TTC549 (cell line): Measurements from ENCODE around the gene MED31.
A peak's percentile ranks its signal among the peaks of the same experiment; 100 is the strongest.
"Not testable (repeated sequence)": the region's sequence is repeated elsewhere in the genome, so short reads cannot be mapped to it uniquely, and the experiment has no call there.

ENCODE experiments used
- FAIRE-seq: peaks from 2 replicates; lab custom pipeline; 2012; peaks lifted over from hg19 to GRCh38; lab: Jason Lieb, UNC

Gene MED31

DNA sequence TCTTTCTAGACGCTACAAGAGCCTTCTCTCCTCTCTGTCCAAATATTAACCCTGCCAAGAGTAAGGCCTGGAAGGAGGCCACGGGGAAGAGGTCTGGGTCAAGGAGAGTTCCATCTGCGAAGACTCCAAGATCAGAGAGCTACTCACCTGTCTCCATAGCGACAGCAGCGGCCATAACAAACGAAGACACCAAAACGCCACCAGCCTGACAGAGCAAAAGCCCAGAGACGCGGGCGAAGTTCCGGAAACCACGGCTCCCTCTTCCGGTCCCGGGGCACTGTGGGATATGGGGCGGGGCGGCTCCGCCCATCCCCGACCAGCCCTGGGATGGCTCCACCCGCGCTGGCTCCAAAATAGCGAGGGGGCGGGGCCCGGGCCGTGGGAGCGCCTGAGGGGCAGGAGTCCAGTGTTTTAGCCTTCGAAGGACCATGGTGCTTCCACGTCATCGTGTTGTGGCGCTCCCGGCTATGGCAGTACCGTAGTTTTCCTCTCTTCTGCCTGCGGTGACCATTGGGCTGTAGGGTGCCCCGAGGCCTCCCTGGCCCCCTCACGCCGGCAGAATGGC, at the start of gene MED31, which contains the start of gene C17orf100:
Gene MED31, minus strand, starts transcription at position 252 of the 565 bp plus-strand sequence. Its CDS starts 77 bp downstream, at position 175.
Gene C17orf100, plus strand, starts transcription at position 409 of the 565 bp plus-strand sequence. Its CDS starts 152 bp downstream, at position 561.
- FAIRE-seq, result peak; percentile 73

DNA sequence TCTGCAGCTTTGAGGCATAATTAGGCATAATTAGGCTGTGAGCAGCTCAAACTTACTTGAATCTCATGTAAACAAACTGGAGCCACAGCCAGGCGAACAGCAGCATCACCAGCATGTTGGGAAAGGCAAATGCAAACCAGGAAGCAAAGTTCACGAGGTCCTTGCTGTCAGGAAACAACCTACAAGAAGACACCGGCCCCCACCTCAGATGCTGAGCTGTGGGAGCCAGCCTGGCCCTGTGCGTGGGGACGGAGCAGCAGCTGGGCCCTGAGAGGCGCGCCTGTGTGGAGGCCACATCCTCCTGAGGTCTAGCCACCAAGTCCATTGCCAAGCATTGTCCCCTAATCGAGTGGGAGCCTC, 49.5 kb upstream of the MED31 start:
- no peak for FAIRE-seq

DNA sequence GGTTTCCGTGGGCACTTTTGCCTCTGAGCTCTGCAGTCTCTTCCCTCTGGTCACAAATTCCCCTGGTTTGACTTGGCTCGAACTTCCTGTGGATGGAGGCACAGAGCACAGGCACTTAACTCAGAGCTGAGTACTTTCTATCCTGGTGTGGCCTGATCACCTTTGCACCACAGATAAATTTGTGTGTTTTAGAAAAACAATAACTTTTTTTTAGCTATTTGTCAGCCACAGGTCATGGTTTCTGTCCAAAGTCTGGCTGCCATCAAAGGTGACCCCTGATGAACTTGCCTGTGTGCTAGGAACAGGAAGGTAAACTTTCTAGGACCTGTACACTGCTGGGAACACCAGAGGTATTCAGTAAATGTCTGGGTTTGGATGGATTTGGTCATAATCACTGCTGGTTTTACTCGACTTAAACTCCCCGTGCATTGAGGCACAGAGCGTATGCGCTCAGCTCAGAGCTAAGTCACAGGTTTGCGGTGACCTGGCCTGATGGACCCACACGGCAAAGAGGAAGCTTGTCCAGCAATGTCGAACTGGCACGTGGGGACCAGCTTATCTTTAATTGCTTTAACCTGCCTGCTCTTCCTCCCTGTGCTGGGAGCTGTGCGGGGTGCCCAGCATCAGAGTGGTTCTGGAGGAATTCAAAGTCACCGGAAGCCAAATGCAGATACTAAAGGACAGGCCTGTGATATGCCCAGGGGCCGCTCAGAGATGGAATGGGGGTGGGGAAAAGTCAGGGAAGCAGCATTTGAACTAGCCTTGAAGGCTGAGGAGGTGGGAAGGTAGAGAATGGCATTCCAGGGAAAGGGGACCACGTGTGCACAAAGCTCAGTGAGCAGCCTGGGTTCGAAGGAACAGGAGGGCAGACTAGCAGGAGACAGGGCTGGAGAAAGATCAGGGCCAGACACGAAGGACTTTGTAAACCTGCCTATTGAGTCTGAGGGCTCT, 48.9 kb upstream of the MED31 start:
- no peak for FAIRE-seq

DNA sequence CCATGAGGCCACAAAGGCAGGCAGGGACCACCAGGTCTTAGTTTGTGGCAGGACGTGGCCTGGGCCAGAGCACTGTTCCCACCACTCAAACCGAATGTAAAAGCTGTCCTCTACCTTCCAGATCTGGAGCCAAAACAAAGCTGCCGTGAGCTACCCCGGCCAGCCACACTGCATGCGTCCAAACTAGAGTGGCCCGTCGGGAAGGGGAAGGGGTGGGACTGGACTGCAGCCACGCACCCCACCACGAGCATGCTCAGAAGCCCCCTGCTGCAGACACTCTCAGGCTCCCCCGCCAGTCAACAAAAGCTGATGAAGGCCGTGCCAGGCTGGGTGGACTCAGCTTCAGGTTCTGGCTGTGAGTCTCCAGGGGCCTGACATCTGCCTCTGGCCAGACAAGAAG, 46.6 kb upstream of the MED31 start:
- no peak for FAIRE-seq

DNA sequence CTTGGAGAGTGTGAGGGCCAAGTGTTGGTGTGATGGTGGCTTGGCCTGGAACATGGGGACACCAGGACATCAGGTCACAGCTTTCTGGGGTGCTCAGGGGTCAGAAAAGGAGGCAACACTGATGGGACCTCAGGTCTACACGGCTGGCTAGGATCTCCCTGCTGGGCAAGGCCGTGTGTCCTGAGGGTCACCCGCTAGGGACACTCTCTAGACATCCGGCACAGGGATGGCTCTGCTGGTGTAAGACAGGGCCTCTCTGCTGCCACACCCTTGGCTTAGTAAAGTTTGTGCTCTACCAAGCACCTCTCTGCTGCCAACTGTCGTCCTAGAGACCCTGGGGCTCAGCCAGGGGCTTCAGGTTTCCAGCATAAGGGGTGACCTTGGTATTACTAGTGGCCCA, 45.5 kb upstream of the MED31 start:
- no peak for FAIRE-seq

DNA sequence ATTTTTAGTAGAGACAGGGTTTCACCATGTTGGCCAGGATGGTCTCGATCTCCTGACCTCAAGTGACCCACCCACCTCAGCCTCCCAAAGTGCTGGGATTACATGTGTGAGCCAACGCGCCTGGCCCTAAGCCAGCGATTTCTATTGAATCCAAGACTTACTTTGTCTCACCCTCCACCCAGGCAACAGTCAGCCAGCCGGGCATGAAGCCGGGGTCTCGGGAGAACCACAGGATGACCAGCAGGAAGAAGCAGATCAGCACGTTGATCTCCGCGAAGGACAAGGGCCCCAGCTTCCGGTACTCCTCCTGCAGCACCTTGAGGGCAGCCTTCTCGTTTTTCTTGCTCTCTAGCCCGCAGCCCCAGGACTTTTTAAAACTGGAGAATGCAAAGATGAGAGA, 44.2 kb upstream of the MED31 start:
- FAIRE-seq, result no peak

DNA sequence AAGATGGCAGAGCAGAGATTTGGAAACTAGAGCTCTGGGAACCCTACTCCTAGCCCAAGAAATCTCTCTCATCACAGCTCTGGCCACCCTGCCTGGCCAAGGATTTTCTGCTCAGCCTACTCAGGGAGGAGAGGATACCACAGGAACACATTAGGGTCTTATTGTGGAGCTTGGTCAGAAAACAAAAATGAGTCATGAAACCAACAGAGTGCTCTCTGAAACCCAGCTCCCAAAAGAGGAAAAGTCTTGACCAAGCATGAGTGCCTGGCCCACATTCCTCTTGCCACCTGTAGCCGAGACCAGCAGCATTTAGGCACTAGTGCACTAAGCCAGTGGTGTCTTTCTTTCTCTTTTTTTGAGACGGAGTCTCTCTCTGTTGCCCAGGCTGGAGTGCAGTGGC, 43.6 kb upstream of the MED31 start:
- FAIRE-seq, result no peak

DNA sequence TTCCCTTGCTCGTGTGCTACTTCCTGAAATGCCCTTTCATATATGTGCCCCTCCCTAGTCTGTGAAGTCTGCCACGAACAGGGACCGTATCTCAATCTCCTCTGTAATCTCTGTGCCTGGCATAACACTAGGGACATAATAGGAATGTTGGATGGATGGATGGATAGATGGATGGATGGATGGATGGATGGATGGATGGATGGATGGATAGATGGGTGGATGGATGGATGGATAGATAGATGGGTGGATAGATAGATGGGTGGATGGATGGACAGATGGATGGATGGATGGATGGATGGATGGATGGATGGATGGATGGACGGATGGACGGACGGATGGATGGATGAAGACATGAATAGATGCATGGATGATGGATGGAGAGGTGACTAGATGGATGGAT, 40.6 kb upstream of the MED31 start:
- not testable (repeated sequence) for FAIRE-seq

DNA sequence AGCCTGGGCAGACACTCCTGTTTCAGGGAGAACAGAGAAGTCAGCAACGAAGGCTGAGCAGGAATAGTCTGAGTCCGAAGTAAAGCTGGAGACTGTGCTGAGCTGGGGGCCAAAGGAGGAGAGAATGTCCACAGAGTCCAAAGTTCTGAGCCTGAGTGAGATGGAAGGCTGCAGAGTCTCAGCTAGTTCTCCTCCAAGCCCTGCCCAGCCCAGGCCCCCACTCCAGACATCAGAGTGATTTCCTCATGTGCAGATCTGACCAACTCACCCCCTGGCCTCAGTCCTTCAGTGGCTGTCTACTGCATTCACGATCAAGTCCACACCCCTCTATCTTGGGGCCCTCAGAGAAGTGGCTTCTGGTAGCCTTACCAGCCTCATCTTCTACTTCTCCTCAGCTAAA, 40.1 kb upstream of the MED31 start:
- FAIRE-seq, result no peak

DNA sequence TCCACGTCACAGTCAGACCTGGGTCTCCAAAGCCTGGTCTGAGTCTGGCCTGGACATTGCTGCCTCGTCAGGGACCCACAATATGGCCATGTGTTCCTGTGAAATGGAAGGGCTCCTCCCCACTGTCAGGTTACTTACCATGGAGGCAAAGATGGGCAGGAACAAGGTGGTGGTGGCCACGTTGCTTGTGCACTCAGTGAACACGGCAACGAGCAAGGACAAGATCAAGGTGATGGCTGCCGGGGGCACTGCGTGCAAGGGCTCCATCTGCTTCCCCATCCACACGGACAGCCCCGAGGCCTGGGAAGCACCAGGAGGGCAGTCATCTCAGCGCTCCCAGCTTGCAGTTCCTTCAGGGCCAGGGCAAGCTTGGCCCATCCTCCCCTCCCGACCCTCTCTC, 39.2 kb upstream of the MED31 start:
- FAIRE-seq, result no peak

DNA sequence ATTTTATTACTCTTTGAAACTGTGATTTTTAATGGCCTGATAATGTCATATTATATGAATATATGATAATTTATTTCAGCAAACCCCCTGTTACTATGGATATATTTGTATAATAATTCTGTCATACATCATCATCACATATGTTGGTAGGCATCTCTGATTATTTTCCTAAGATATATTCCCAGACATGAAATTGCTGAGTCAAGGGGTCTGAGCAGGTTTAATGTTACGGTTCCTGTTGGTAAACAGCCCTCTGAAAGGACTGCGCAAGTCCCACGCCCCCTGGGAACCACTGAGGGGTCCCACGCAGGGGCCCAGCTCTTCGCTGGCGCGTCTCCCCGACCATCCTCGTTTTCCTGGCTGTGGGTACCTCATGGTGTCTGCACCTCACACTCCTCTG, 37.5 kb upstream of the MED31 start:
- FAIRE-seq, result no peak

DNA sequence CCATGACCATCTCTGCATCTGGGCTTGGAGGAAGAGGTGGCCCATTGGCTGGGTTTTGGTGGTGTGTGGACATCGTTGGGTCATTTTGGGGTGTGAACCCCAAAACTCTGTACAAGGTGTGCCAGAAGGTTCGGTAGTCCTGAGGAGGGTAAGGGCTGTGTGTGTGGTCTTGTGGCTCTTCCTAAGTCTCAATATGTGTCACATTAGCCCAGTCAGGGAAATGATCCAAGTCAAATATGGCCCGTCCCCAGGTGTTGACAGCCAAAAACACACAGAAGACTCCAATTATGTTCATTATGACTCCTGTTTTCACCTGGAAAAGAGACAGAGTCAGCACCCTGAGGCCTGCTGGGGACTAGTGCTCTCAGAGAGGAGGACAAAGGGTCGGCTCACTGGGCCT, 34.6 kb upstream of the MED31 start:
- no peak for FAIRE-seq

DNA sequence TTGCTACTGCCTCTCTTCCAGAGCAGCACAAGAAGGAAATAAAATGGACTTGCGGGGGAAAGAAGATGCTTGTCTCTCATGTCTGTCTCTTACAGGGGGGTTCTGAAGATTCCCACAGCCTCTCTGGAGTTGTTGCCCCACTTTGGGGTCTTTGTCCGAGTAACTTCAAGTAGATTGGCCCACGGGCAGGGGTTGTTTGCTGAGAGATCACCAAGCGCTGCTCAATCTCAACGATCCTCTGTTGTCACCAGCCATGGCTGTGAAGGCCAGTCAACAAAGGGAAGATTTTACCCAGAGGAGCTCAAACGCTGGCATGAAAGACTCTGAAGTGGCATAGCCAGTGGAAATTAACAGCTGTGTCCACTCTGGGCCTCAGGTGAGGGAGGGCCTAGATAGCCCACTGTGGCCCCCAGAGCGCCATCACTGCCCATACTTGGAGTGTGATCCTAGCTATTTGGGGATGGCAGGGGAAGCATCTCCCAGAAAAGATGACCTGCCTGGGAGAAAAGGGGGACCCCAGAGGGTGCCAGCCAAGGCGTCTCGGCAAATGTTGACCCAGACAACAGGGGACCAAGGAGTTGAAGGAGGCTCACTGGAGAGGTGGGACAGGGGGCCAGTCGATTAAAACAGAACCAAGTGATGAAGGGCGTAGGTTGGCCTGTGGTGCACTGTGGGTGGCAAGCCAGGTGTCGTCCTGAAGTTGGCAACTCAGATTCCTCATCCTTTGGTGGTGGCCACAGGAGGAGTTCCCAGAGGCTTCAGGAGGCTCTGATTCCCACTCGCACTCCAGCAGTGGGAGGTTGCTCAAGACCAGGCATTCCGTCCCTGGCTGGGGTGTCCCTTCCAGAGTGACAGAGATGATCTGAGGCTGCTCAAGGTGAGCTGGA, 33.7 kb upstream of the MED31 start:
- no peak for FAIRE-seq

DNA sequence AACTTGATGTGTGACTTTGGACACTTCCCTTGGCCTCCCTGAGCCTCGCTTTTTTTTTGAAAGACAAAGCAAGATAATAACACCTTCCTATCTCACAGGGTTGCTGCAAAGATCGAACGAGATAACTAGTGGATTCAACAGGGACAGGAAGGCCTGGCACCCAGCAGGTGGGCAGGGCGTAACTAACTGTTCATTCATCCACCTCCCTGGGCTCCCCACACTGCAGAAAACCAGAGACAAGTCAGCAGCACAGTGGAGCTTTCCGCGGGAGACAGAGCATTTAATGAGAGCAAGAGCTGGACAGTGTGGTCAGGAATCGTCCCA, 33.0 kb upstream of the MED31 start:
- FAIRE-seq, result no peak

DNA sequence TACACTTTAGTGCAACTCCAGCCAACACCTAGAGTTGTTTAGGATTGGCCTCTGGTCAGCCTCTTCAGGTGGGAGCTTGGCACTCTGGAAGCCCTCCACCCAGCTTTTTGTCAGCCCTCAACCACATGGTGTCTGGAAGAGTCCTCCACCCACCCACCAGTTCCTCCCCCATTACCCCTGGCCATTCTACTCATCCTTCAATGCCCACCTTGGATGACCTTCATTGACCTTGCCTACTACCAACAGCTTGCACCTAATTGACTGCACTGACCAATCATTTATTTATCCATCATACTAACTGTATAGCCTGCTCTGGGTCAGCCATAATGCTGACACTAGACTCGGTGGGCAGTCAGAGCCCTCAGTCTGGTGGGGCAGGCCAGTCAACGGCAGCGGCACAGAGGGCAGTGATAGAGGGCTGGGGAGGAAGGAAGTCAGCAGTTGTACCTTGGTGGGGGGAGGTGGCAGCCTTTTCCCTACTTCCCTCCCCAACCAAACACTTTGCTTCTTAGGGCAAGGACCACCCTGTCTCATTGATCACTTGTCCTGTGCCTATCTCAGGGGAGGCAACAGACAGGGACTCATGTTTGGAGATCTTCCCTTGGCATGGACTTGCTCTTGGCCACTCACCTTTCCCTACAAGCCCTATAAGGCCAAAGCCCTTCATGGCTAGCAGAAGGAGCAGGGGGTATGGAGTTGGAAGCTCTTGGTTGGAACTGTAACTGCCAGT, 32.5 kb upstream of the MED31 start:
- FAIRE-seq, result no peak

DNA sequence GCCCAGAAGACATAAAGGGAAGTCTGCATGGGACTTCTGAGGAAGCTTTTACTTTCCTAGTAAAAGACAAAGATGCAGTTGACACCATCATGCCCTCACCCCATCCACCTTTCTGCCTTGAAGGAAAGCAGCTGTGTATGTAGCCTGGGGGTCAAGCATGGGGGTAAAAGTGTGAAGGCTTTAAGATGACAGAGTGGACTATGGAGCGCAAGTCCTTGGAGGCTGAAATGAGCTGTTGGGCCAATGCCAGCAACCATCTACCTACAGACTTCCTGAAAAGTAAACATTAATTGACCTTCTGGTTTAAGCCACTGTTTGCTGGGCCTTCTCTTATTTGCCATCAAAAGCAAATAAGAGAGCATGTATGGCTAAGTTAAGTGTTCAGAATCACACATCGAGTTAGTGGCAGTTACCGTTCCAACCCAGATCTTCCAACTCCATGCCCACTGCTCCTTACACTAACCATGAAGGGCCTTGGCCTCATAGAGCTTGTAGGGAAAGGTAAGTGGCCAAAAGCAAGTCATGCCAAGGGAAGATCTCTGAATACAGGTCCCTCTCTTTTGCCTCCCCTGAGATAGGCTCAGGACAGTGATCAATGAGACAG, 31.8 kb upstream of the MED31 start:
- no peak for FAIRE-seq

DNA sequence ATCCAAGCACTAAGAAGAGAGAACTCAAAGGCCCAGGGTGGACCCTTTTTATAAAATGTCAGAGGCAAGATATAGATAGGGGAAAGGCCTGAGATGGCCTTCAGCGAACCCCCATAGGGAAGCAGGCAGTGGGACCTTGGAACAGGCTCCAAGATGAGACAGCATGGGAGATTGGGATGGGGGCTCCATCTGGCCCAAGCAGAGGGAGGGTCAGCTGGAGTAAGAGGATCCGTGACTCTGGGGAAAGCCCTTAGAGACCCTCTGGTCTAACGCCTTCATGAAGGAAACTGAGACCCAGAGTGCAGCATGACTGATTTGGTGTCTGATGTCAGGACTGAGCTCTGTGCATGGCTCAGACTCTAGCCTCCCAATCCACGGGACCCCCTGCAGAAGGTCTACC, 30.9 kb upstream of the MED31 start:
- no peak for FAIRE-seq

DNA sequence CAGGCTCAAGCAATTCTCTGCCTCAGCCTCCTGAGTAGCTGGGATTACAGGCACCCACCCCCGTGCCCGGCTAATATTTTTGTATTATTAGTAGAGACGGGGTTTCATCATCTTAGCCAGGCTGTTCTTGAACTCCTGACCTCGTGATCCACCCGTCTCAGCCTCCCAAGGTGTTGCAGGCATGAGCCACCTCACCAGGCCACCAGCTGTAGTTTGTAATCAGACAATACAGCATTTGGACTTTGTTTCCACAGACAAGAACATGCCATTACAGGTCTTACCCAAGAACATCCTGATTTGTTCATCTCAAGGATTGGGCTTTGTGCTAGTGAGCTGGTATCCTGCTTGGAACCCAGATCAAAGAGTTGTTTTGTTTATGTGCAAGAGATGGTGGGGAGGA, 30.3 kb upstream of the MED31 start:
- no peak for FAIRE-seq

DNA sequence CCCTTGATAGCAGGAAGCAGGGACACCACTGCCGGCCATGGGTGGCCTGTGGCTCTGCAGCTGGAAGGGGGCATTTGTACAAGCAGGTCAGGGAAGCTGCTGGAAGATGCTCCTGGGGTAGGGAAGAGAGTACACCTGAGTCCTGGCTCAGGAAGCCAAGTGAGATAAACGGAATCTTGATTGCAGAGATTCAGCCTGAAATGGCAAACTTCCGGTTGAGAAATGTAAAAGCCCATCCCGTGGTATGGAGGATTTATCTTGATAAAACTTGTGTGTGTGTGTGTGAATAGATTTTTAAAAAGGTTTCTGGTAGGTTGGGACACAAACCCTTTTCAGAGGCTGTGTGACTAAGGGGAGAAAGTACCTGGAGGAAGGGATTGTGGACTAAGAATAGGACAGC, 29.8 kb upstream of the MED31 start:
- no peak for FAIRE-seq

DNA sequence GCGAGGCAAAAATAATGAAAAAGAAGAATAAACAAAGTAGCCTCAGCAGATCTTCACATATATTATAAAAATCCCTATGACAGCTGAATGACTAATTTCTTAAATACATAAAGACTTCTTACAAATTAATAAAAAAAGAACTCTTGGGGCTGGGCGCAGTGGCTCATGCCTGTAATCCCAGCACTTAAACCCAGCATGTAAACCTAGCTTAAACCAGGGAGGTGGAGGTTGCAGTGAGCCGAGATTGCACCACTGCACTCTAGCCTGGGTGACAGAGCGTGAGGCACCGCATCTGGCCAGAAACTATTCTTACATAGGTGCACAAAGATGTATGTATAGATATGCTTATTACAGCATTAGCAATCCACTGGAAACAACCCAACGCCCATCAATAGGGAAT, 27.8 kb upstream of the MED31 start:
- FAIRE-seq, result no peak

DNA sequence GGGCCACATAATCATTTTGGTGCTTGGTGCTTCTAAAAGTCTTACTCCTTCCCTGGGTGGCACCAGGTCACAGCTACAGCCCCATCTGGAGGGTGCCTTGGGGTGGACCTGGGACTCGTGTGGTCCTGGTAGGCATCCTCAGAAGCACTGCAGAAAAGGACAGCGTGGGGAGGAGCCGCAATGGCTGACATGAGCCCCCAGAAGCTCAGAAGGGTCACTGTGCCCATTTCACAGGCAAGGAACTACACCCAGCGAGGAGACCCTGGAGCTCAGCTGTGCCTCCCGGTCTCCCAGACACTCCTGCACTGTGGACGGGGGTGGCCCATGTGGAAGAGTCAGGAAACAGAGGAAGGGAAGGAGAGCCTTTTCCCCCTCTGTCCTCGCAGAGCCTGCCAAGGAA, 26.5 kb upstream of the MED31 start:
- FAIRE-seq, result no peak
